HL-60 (cell line): ENCODE data around the gene COX6A2.

Experiments used
- GABPA ChIP-seq: IDR thresholded peaks from 2 replicates; pipeline ENCODE4 v1.6.1; 2012; ENCODE audit warnings: low read depth
- POLR2AphosphoS5 ChIP-seq: IDR thresholded peaks from 2 replicates; pipeline ENCODE4 v1.6.1; 2012; ENCODE audit warnings: low read depth
- SPI1 ChIP-seq: IDR thresholded peaks from 2 replicates; pipeline ENCODE4 v1.6.1; 2012; ENCODE audit warnings: low read depth, mild to moderate bottlenecking, borderline replicate concordance
- TF ChIP-seq, protein P1 (sequence below): IDR thresholded peaks from one replicate; pipeline ENCODE4 v1.5.1; 2011; ENCODE audit warnings: low read length, control low read depth, inconsistent platforms; ENCODE audit not compliant: insufficient read depth
- TF ChIP-seq, protein P2 (sequence below): IDR thresholded peaks from 2 replicates; pipeline ENCODE4 v1.6.1; 2012; ENCODE audit warnings: low read depth; ENCODE audit not compliant: insufficient replicate concordance

DNA sequence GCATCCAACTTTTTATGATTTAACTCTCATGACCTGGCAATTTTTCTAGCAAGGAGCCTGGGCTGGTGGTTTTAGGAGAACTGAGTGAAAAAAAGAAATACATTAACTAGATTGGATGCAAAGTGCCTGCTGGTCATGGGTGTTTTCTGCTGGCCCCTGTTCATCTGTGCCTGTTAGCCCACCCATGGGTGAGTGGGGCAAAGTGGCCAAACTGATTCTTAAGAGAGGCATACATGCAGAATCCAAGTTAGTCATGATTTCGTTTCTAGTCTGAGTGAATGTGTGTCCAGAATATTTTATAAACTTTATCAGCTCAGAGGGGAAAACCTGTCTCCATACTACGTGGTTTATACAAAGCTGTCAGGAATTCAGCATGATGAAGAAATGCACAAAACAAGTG is 39.6 kb downstream of the COX6A2 start:
- TF ChIP-seq, protein P1, sequence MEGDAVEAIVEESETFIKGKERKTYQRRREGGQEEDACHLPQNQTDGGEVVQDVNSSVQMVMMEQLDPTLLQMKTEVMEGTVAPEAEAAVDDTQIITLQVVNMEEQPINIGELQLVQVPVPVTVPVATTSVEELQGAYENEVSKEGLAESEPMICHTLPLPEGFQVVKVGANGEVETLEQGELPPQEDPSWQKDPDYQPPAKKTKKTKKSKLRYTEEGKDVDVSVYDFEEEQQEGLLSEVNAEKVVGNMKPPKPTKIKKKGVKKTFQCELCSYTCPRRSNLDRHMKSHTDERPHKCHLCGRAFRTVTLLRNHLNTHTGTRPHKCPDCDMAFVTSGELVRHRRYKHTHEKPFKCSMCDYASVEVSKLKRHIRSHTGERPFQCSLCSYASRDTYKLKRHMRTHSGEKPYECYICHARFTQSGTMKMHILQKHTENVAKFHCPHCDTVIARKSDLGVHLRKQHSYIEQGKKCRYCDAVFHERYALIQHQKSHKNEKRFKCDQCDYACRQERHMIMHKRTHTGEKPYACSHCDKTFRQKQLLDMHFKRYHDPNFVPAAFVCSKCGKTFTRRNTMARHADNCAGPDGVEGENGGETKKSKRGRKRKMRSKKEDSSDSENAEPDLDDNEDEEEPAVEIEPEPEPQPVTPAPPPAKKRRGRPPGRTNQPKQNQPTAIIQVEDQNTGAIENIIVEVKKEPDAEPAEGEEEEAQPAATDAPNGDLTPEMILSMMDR: no peak
- TF ChIP-seq POLR2AphosphoS5 (no peak), GABPA (no peak), SPI1 (no peak)
- TF ChIP-seq, protein P2, sequence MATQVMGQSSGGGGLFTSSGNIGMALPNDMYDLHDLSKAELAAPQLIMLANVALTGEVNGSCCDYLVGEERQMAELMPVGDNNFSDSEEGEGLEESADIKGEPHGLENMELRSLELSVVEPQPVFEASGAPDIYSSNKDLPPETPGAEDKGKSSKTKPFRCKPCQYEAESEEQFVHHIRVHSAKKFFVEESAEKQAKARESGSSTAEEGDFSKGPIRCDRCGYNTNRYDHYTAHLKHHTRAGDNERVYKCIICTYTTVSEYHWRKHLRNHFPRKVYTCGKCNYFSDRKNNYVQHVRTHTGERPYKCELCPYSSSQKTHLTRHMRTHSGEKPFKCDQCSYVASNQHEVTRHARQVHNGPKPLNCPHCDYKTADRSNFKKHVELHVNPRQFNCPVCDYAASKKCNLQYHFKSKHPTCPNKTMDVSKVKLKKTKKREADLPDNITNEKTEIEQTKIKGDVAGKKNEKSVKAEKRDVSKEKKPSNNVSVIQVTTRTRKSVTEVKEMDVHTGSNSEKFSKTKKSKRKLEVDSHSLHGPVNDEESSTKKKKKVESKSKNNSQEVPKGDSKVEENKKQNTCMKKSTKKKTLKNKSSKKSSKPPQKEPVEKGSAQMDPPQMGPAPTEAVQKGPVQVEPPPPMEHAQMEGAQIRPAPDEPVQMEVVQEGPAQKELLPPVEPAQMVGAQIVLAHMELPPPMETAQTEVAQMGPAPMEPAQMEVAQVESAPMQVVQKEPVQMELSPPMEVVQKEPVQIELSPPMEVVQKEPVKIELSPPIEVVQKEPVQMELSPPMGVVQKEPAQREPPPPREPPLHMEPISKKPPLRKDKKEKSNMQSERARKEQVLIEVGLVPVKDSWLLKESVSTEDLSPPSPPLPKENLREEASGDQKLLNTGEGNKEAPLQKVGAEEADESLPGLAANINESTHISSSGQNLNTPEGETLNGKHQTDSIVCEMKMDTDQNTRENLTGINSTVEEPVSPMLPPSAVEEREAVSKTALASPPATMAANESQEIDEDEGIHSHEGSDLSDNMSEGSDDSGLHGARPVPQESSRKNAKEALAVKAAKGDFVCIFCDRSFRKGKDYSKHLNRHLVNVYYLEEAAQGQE: no peak
